ENCODE measurements around the gene SPPL2A. TPM values are rescaled to one million over a fixed set of nuclear protein-coding genes. Genes with fewer than 3 reads are reported as not detected.

The SPPL2A gene
- total RNA-seq, 1 experiment from 2014 or later: 38.6 TPM

- TF ChIP-seq PRDM15 (CRISPR knock-in tag; IDR thresholded peaks at IDR 0.05): no peak
- no peak for TF ChIP-seq STAT6 (CRISPR knock-in tag; conservative IDR thresholded peaks at IDR 0.05; ENCODE audit: low read depth)
These were observed 11.5 kb upstream of the SPPL2A start (continued) for GRCh38 chr15:50777042-50777441.

GRCh38 chr15:50774450-50774849, 8.9 kb upstream of the SPPL2A start:
- Mint-ChIP-seq H3K4me1 (no peaks in the 10 kb centered on the region), H3K27me3 (ENCODE audit: low read depth) (no peaks in the 10 kb centered on the region; the same call in 1 of the 2 replicates), H3K9me3 (no peaks in the 10 kb centered on the region), H3K4me3 (no peak overlapping the region), H3K27ac (no peak overlapping the region), H3K36me3 (no peaks in the 10 kb centered on the region)
- DNase-seq (ENCODE audit: low spot score) (no peak), ATAC-seq (no peak)
- CTCF ChIA-PET: interaction anchor here (0.9 to 1.9 kb wide), 3 partner anchors 14 to 152 kb away, joined by 3 to 6 read pairs (median 4); no protein-coding TSS in a partner anchor
- POLR2A ChIA-PET: no interaction called here
- no peak for TF ChIP-seq FOXP4 (CRISPR knock-in tag; IDR thresholded peaks at IDR 0.05)
- no peak for TF ChIP-seq NR3C1 (CRISPR knock-in tag; conservative IDR thresholded peaks at IDR 0.05; ENCODE audit: low read depth)
- TF ChIP-seq ZNF396 (CRISPR knock-in tag; IDR thresholded peaks at IDR 0.05; ENCODE audit: borderline replicate concordance): no peak
- no peak for TF ChIP-seq FOXP1 (CRISPR knock-in tag; IDR thresholded peaks at IDR 0.05; ENCODE audit: borderline replicate concordance)
- TF ChIP-seq ZNF232 (CRISPR knock-in tag; IDR thresholded peaks at IDR 0.05): no peak
- TF ChIP-seq ZNF317 (CRISPR knock-in tag; IDR thresholded peaks at IDR 0.05; ENCODE audit: borderline replicate concordance, low read depth): no peak
- no peak for TF ChIP-seq NR1H2 (CRISPR knock-in tag; IDR thresholded peaks at IDR 0.05)
- no peak for TF ChIP-seq NR2C2 (CRISPR knock-in tag; IDR thresholded peaks at IDR 0.05)
- no peak for TF ChIP-seq MYBL2 (CRISPR knock-in tag; IDR thresholded peaks at IDR 0.05)
- TF ChIP-seq ZSCAN18 (CRISPR knock-in tag; IDR thresholded peaks at IDR 0.05): no peak
- TF ChIP-seq AR (CRISPR knock-in tag; IDR thresholded peaks at IDR 0.05): no peak
- no peak for TF ChIP-seq ATF6 (CRISPR knock-in tag; IDR thresholded peaks at IDR 0.05)
- TF ChIP-seq ZNF263 (CRISPR knock-in tag; IDR thresholded peaks at IDR 0.05; ENCODE audit: low read depth): no peak
- no peak for TF ChIP-seq ERG (CRISPR knock-in tag; IDR thresholded peaks at IDR 0.05)

All from WTC11 (cell line).